Nephron (organoid): ENCODE measurements around the gene EML1.
A peak's percentile ranks its signal among the peaks of the same experiment; 100 is the strongest.

Experiments used
- H3K27ac Mint-ChIP-seq, 3 experiments: 2 replicates each; pipeline ENCODE4 v1.8.0; 2020; ENCODE audit warnings: mixed read lengths in 3 of 3, mild to moderate bottlenecking in 2 of 3, moderate library complexity in 1 of 3
- H3K27me3 Mint-ChIP-seq: 2 replicates; pipeline ENCODE4 v1.8.0; 2021; ENCODE audit warnings: low read depth, mild to moderate bottlenecking, moderate library complexity, mixed read lengths
- H3K36me3 Mint-ChIP-seq: 2 replicates; pipeline ENCODE4 v1.8.0; 2020; ENCODE audit warnings: low read depth, mixed read lengths
- H3K4me1 Mint-ChIP-seq: 2 replicates; pipeline ENCODE4 v1.8.0; 2020; ENCODE audit warnings: mixed read lengths
- H3K4me3 Mint-ChIP-seq, 3 experiments: 2 replicates each; pipeline ENCODE4 v1.8.0; 2020; ENCODE audit warnings: mild to moderate bottlenecking in 3 of 3, mixed read lengths in 3 of 3, moderate library complexity in 2 of 3
- H3K9me3 Mint-ChIP-seq: 2 replicates; pipeline ENCODE4 v1.8.0; 2020; ENCODE audit warnings: mixed read lengths
- TF ChIP-seq, protein P1 (sequence below), 3 experiments: fragments of 200-600 bp; sonication (generic); IDR thresholded peaks; one replicate each; pipeline ENCODE4 v1.5.0; 2021; ENCODE audit warnings: antibody characterized with exemption in 3 of 3; ENCODE audit not compliant: unreplicated experiment in 3 of 3

The EML1 gene

GRCh38 chr14:99968941-99969340, 175.7 kb downstream of the EML1 start:
- TF ChIP-seq, protein P1, sequence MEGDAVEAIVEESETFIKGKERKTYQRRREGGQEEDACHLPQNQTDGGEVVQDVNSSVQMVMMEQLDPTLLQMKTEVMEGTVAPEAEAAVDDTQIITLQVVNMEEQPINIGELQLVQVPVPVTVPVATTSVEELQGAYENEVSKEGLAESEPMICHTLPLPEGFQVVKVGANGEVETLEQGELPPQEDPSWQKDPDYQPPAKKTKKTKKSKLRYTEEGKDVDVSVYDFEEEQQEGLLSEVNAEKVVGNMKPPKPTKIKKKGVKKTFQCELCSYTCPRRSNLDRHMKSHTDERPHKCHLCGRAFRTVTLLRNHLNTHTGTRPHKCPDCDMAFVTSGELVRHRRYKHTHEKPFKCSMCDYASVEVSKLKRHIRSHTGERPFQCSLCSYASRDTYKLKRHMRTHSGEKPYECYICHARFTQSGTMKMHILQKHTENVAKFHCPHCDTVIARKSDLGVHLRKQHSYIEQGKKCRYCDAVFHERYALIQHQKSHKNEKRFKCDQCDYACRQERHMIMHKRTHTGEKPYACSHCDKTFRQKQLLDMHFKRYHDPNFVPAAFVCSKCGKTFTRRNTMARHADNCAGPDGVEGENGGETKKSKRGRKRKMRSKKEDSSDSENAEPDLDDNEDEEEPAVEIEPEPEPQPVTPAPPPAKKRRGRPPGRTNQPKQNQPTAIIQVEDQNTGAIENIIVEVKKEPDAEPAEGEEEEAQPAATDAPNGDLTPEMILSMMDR (IDR thresholded peaks at IDR 0.05; ENCODE audit: unreplicated experiment in 3 of 3): no peak

GRCh38 chr14:99969673-99970322, 176.6 kb downstream of the EML1 start:
- H3K4me3 Mint-ChIP-seq: peak overlapping the region; percentile 78 to 83 (median 80)
- peaks cover 31% of the 10 kb centered on the region for H3K4me1 Mint-ChIP-seq
- peaks cover 14% of the 10 kb centered on the region for H3K9me3 Mint-ChIP-seq
- TF ChIP-seq, protein P1 (IDR thresholded peaks at IDR 0.05; ENCODE audit: unreplicated experiment in 3 of 3): no peak
- H3K36me3 Mint-ChIP-seq: peaks cover 17% of the 10 kb centered on the region
- peaks cover 8% of the 10 kb centered on the region for H3K27me3 Mint-ChIP-seq
- peak overlapping the region; percentile 11 to 74 (median 53) for H3K27ac Mint-ChIP-seq

More at GRCh38 chr14:99968941-99969340, 175.7 kb downstream of the EML1 start:
- Mint-ChIP-seq H3K36me3 (peaks cover 11% of the 10 kb centered on the region), H3K9me3 (peaks cover 9% of the 10 kb centered on the region), H3K4me1 (peaks cover 31% of the 10 kb centered on the region), H3K27me3 (peaks cover 8% of the 10 kb centered on the region), H3K4me3 (peak overlapping the region; percentile 78 to 83 (median 80)), H3K27ac (peak overlapping the region; percentile 3 to 74 (median 57))

DNA sequence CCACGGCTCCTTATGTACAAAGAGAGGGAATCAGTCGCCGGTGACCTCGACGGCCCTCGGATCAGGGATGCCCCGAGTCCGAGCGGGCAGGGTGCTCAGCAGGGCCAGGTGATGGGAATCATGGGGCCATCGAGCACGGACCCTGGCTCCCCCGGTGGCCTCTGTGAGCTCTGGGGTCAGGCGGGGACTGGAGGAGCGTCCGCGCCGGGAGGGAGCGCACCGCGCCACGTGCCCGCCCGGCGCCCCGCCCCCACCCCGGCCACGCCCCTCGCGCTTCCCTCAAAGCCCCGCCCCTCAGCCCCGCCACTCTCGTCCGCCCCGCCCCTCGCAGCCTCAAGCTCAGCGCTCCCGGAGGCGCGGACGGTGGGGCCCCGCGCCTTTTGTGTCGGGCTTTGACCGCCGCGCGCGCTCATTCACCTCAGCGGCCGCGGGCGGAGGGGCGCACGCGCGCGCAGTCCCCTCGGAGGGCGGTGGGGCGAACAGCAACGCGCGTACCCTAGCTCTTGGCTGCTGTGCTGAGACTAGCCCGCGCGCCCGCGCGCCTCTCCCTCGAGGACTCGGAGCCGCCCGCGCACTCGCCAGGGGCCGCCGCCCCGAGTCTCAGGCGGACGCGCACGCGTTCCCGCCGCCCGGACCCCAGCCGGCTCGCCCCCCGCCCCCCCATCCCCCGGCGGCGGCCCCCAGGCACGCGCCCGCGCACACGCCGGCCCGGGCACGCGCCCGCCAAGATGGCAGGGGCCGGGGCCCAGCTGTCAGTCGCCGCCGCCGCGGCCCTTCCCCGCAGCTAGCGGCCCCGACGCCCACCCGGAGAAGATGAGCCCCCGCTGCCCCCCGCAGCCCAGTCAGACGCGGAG, 178.1 kb downstream of the EML1 start:
- Mint-ChIP-seq H3K36me3 (peaks cover 31% of the 10 kb centered on the region), H3K27me3 (peaks cover 8% of the 10 kb centered on the region), H3K4me3 (peak overlapping the region; percentile 78 to 83 (median 80)), H3K4me1 (peaks cover 31% of the 10 kb centered on the region), H3K9me3 (peaks cover 26% of the 10 kb centered on the region), H3K27ac (peak overlapping the region; percentile 72 to 74 (median 72))
- TF ChIP-seq, protein P1 (IDR thresholded peaks at IDR 0.05; ENCODE audit: unreplicated experiment in 3 of 3): no peak

DNA sequence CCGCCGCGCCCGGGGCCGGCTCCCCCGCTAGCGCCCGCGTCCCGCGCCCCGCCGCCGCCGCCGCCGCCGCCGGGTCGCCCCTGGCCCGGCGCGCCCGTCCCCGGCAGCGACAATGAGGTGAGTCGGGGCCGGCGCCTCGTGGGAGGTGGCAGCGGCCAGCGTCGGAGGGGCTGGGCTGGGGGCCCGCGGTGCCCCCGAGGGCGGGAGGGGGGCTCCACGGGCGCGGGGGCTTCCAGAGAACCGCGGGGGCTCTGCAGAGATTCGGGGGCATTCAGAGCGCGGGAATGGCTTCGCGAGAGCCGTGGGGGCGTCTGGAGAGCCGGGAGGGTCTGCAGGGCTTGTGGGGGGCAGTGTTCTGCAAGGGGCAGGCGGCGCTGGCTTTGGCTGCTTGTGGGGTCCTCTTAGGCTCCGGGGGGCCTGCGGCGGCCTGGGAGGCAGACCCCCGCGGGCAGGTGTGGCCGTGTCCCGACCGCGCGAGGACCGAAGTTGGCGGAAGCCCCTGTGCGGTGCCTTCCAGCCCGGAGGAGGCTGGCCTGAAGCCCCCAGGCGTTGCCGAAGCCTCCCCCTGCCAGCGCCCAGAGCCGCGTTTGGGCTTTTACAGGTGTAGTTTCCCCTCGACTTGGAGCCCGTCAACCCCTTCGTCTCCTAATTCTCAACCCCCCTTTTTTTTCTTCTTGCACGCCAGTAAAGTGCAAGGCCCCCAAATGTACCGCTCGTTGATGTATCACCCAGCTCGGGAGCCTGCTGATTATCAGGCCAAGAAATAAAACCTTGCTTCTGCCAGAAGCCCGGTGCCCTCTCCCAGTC, 178.9 kb downstream of the EML1 start:
- peaks cover 8% of the 10 kb centered on the region for H3K27me3 Mint-ChIP-seq
- peak overlapping the region; percentile 93 to 98 (median 94) for H3K27ac Mint-ChIP-seq
- H3K4me1 Mint-ChIP-seq: peaks cover 28% of the 10 kb centered on the region
- TF ChIP-seq, protein P1 (IDR thresholded peaks at IDR 0.05; ENCODE audit: unreplicated experiment in 3 of 3): no peak
- peak overlapping the region; percentile 94 to 100 (median 98) for H3K4me3 Mint-ChIP-seq
- peaks cover 38% of the 10 kb centered on the region for H3K36me3 Mint-ChIP-seq
- peaks cover 33% of the 10 kb centered on the region for H3K9me3 Mint-ChIP-seq

GRCh38 chr14:99972748-99973466, 179.7 kb downstream of the EML1 start:
- peaks cover 38% of the 10 kb centered on the region for H3K36me3 Mint-ChIP-seq
- TF ChIP-seq, protein P1 (IDR thresholded peaks at IDR 0.05; ENCODE audit: unreplicated experiment in 3 of 3): no peak
- peaks cover 24% of the 10 kb centered on the region for H3K4me1 Mint-ChIP-seq
- H3K4me3 Mint-ChIP-seq: peak overlapping the region; percentile 94 to 100 (median 98)
- peak overlapping the region; percentile 93 to 98 (median 94) for H3K27ac Mint-ChIP-seq
- H3K9me3 Mint-ChIP-seq: peaks cover 33% of the 10 kb centered on the region
- H3K27me3 Mint-ChIP-seq: peaks cover 8% of the 10 kb centered on the region
